ENCODE data around the gene TNS3. TPM values are rescaled to one million over a fixed set of nuclear protein-coding genes. Genes with fewer than 3 reads are reported as not detected.

Gene TNS3
- total and polyA plus RNA-seq, 2 of the 13 experiments (the other 11 are each of a cell fraction or from before 2014, with no cell fraction given), result 52.9 to 55.7 TPM

GRCh38 chr7:47517821-47518480 is 64.0 kb downstream of the TNS3 start:
- 97% methylated on average over 10 of the region's 10 CpGs for WGBS (ENCODE audit: low lambda C conversion rate)
- Histone ChIP-seq H3K36me3 (replicated peaks in 1 of 2; ENCODE audit: control insufficient read depth in 1 of 2, insufficient read depth in 2 of 2, low read length in 2 of 2) (peaks cover 14 to 52% of the 10 kb centered on the region in 2 experiments), H3K27me3 (ENCODE audit: control insufficient read depth in 1 of 2, insufficient read depth in 2 of 2, low read length in 2 of 2) (no peaks in the 10 kb centered on the region), H3K4me3 (replicated peaks in 1 of 3; ENCODE audit: insufficient read depth in 1 of 3, low read depth in 2 of 3, low read length in 3 of 3) (no peak overlapping the region), H3K27ac (ENCODE audit: extremely low read length, insufficient read depth, low read length) (peak overlapping the region; percentile 51), H3K9me3 (ENCODE audit: low read length) (no peaks in the 10 kb centered on the region), H2AFZ (ENCODE audit: low read length) (no peak overlapping the region), H3K79me2 (ENCODE audit: insufficient read depth, low read length) (peaks cover 92% of the 10 kb centered on the region), H3K4me2 (ENCODE audit: low read depth, low read length) (no peak overlapping the region), H4K20me1 (ENCODE audit: insufficient read depth, low read length) (peaks cover 65% of the 10 kb centered on the region), H3K4me1 (ENCODE audit: insufficient read depth, low read length) (peaks cover 79% of the 10 kb centered on the region), H3K9ac (ENCODE audit: insufficient read depth, low read depth, low read length) (no peak overlapping the region)
- BruUV-seq (replicated peaks), result no TSS peak
- intact Hi-C loops (cut with micrococcal nuclease; ENCODE audit: unreplicated experiment), result no loop called here
- ChIA-PET CTCF (ENCODE audit: low intra/inter-chr PET ratio, low total read pairs) (no interaction called here), POLR2A (interaction anchor here (0.8 to 1.7 kb wide), 7 partner anchors 17 to 54 kb away, joined by 3 to 10 read pairs (median 4); no protein-coding TSS in a partner anchor)
- no peak for TF ChIP-seq NFYC (CRISPR knock-in tag; IDR thresholded peaks at IDR 0.05)
- no peak for TF ChIP-seq ZNF816 (CRISPR knock-in tag; IDR thresholded peaks at IDR 0.05; ENCODE audit: borderline replicate concordance)
- peak; percentile 51; the same call in 1 of the 2 replicates for TF ChIP-seq KAT2B (IDR thresholded peaks at IDR 0.05; ENCODE audit: borderline replicate concordance, low read depth, low read length)
- TF ChIP-seq, protein P1, sequence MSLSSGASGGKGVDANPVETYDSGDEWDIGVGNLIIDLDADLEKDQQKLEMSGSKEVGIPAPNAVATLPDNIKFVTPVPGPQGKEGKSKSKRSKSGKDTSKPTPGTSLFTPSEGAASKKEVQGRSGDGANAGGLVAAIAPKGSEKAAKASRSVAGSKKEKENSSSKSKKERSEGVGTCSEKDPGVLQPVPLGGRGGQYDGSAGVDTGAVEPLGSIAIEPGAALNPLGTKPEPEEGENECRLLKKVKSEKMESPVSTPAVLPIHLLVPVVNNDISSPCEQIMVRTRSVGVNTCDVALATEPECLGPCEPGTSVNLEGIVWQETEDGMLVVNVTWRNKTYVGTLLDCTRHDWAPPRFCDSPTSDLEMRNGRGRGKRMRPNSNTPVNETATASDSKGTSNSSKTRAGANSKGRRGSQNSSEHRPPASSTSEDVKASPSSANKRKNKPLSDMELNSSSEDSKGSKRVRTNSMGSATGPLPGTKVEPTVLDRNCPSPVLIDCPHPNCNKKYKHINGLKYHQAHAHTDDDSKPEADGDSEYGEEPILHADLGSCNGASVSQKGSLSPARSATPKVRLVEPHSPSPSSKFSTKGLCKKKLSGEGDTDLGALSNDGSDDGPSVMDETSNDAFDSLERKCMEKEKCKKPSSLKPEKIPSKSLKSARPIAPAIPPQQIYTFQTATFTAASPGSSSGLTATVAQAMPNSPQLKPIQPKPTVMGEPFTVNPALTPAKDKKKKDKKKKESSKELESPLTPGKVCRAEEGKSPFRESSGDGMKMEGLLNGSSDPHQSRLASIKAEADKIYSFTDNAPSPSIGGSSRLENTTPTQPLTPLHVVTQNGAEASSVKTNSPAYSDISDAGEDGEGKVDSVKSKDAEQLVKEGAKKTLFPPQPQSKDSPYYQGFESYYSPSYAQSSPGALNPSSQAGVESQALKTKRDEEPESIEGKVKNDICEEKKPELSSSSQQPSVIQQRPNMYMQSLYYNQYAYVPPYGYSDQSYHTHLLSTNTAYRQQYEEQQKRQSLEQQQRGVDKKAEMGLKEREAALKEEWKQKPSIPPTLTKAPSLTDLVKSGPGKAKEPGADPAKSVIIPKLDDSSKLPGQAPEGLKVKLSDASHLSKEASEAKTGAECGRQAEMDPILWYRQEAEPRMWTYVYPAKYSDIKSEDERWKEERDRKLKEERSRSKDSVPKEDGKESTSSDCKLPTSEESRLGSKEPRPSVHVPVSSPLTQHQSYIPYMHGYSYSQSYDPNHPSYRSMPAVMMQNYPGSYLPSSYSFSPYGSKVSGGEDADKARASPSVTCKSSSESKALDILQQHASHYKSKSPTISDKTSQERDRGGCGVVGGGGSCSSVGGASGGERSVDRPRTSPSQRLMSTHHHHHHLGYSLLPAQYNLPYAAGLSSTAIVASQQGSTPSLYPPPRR (CRISPR knock-in tag; IDR thresholded peaks at IDR 0.05; ENCODE audit: borderline replicate concordance), result no peak
- in situ Hi-C loops (cut with HindIII; ENCODE audit: extremely low pct_ligation_motif_present, low pct_unique_long_range_greater_than_20kb), result no loop called here
- no peak for FAIRE-seq
- DNase-seq (ENCODE audit: low spot score), result no peak
- no peak for ATAC-seq

Measured in HepG2 (cell line).